ENCODE measurements around the gene PDE11A. TPM values are rescaled to one million over a fixed set of nuclear protein-coding genes. Genes with fewer than 3 reads are reported as not detected.

The PDE11A gene
- total and polyA plus RNA-seq, 2 of the 8 experiments (the other 6 are each of a cell fraction or from before 2014, with no cell fraction given), result 0.19 to 0.23 TPM

DNA sequence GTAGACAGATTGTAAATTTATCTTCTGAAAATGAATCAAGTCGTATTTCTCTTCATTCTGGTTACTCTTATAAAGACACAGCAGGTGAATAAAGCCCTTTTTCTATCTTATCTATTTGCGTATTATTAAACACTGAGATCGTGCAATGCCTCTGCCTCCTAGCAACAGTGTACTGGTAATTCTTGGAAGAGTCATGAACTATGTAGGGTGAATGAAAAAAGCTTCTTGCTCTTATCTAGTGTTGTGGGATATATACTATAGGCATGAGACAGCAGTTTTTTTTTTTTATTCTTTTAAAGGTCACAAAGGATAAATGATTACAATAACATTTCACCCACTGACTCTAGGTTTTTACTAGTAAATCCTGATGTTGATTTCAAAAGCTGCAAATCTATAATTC is 324.2 kb downstream of the PDE11A start (continued):
- TF ChIP-seq GABPA (IDR thresholded peaks at IDR 0.05; ENCODE audit: borderline replicate concordance, insufficient read depth, low read length), result no peak
- TF ChIP-seq, protein P1, sequence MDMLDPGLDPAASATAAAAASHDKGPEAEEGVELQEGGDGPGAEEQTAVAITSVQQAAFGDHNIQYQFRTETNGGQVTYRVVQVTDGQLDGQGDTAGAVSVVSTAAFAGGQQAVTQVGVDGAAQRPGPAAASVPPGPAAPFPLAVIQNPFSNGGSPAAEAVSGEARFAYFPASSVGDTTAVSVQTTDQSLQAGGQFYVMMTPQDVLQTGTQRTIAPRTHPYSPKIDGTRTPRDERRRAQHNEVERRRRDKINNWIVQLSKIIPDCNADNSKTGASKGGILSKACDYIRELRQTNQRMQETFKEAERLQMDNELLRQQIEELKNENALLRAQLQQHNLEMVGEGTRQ (IDR thresholded peaks at IDR 0.05; ENCODE audit: low read length), result no peak

Data from H1 (cell line).